Dendritic cell treated with granulocyte-macrophage colony-stimulating factor and Interleukin-4, amounts not matched to agents 40 ng/mL and 50 ng/mL, for 4 days (primary cell): ENCODE measurements around the gene EREG.
"Not testable (repeated sequence)": the region's sequence is repeated elsewhere in the genome, so short reads cannot be mapped to it uniquely, and the experiment has no call there.

Source experiments
- H3K27ac Mint-ChIP-seq: one replicate; pipeline ENCODE4 v1.8.0; 2022; ENCODE audit warnings: mild to moderate bottlenecking, mixed read lengths
- H3K27me3 Mint-ChIP-seq: one replicate; pipeline ENCODE4 v1.8.0; 2022; ENCODE audit warnings: mild to moderate bottlenecking, mixed read lengths
- H3K36me3 Mint-ChIP-seq: one replicate; pipeline ENCODE4 v1.8.0; 2022; ENCODE audit warnings: low read depth, mixed read lengths
- H3K4me1 Mint-ChIP-seq: one replicate; pipeline ENCODE4 v1.8.0; 2022; ENCODE audit warnings: low read depth, mixed read lengths
- H3K4me3 Mint-ChIP-seq: one replicate; pipeline ENCODE4 v1.8.0; 2022; ENCODE audit warnings: mild to moderate bottlenecking, moderate library complexity, mixed read lengths
- H3K9me3 Mint-ChIP-seq: one replicate; pipeline ENCODE4 v1.8.0; 2022; ENCODE audit warnings: mixed read lengths
- intact Hi-C: fragments of 100-400 bp; cut with micrococcal nuclease; formaldehyde crosslinking; loops from one replicate; pipeline ENCODE4 v1.15.0; 2022

Gene EREG

DNA sequence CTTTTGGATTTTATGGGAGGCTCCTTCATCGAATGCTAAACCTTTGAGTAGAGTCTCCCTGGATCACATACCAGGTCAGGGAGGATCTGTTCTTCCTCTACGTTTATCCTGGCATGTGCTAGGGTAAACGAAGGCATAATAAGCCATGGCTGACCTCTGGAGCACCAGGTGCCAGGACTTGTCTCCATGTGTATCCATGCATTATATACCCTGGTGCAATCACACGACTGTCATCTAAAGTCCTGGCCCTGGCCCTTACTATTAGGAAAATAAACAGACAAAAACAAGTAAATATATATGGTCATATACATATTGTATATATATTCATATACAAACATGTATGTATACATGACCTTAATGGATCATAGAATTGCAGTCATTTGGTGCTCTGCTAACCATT lies 21.2 kb downstream of the EREG start:
- Mint-ChIP-seq H3K36me3 (no peaks in the 10 kb centered on the region), H3K4me1 (no peaks in the 10 kb centered on the region), H3K27me3 (no peaks in the 10 kb centered on the region), H3K4me3 (no peak overlapping the region), H3K9me3 (no peaks in the 10 kb centered on the region), H3K27ac (no peak overlapping the region)
- intact Hi-C loops, result no loop called here

GRCh38 chr4:74387790-74388189 lies 22.8 kb downstream of the EREG start:
- Mint-ChIP-seq H3K27me3 (no peaks in the 10 kb centered on the region), H3K4me3 (no peak overlapping the region), H3K9me3 (no peaks in the 10 kb centered on the region), H3K27ac (no peak overlapping the region), H3K4me1 (no peaks in the 10 kb centered on the region), H3K36me3 (no peaks in the 10 kb centered on the region)
- intact Hi-C loops, result no loop called here

GRCh38 chr4:74389494-74389893 lies 24.5 kb downstream of the EREG start:
- intact Hi-C loops, result no loop called here
- no peak overlapping the region for H3K27ac Mint-ChIP-seq

DNA sequence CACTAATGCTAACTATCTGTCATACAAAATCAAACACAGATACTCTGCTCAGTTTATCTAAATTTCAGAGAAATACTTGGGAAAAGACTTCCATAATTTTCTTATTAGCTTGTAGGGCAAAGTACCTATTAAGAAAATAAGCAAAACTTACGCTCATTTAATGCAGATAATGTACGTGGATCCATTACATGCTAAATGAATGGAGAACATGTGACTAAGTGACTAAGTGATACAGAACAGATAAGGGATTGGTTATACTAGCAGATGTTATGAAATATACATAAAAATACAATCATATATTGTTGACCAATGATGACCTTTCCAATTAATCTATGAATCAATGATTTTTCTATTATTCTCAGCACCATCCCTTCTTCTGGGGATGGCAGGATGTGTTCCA lies 25.7 kb downstream of the EREG start:
- Mint-ChIP-seq H3K36me3 (no peaks in the 10 kb centered on the region), H3K4me1 (no peaks in the 10 kb centered on the region), H3K4me3 (no peak overlapping the region), H3K27ac (no peak overlapping the region), H3K9me3 (no peaks in the 10 kb centered on the region), H3K27me3 (no peaks in the 10 kb centered on the region)
- intact Hi-C loops, result no loop called here

More at GRCh38 chr4:74389494-74389893, 24.5 kb downstream of the EREG start:
- Mint-ChIP-seq H3K4me1 (no peaks in the 10 kb centered on the region), H3K9me3 (no peaks in the 10 kb centered on the region), H3K4me3 (no peak overlapping the region), H3K27me3 (no peaks in the 10 kb centered on the region), H3K36me3 (no peaks in the 10 kb centered on the region)

- no peak overlapping the region for H3K4me3 Mint-ChIP-seq
- H3K27me3 Mint-ChIP-seq, result no peaks in the 10 kb centered on the region
- H3K27ac Mint-ChIP-seq, result no peak overlapping the region
- H3K9me3 Mint-ChIP-seq, result no peaks in the 10 kb centered on the region
- no peaks in the 10 kb centered on the region for H3K36me3 Mint-ChIP-seq
- intact Hi-C loops, result no loop called here
- H3K4me1 Mint-ChIP-seq, result no peaks in the 10 kb centered on the region
These were observed 26.4 kb downstream of the EREG start for GRCh38 chr4:74391346-74391745.

DNA sequence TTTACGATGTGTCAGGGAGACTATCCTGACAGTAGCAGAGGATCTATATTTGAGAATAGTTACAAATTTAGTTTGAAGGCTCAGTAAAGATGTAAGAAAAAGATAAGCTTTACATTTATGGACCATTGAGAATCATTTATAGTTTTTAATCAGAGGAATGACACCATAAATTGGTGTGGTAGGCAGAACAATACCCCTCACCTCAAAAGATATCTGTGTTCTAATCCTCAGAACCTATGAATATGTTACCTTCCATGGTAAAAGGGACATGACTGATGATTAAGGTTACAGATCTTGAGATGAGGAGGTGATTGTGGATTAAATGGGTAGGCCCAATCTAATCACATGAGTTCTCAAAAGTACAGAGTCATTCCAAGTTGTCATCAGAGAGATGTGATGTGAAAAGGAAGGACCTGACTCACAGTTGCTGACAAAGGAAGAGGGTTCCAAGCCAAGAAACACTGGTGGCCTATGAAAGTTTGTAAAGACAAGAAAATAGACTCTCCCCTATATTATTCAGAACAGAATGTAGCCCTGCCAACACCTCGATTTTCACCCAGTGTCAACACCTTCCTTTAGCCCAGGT lies 27.0 kb downstream of the EREG start:
- Mint-ChIP-seq H3K36me3 (no peaks in the 10 kb centered on the region), H3K4me3 (no peak overlapping the region), H3K27me3 (no peaks in the 10 kb centered on the region), H3K4me1 (no peaks in the 10 kb centered on the region), H3K27ac (no peak overlapping the region), H3K9me3 (no peaks in the 10 kb centered on the region)
- intact Hi-C loops, result no loop called here

DNA sequence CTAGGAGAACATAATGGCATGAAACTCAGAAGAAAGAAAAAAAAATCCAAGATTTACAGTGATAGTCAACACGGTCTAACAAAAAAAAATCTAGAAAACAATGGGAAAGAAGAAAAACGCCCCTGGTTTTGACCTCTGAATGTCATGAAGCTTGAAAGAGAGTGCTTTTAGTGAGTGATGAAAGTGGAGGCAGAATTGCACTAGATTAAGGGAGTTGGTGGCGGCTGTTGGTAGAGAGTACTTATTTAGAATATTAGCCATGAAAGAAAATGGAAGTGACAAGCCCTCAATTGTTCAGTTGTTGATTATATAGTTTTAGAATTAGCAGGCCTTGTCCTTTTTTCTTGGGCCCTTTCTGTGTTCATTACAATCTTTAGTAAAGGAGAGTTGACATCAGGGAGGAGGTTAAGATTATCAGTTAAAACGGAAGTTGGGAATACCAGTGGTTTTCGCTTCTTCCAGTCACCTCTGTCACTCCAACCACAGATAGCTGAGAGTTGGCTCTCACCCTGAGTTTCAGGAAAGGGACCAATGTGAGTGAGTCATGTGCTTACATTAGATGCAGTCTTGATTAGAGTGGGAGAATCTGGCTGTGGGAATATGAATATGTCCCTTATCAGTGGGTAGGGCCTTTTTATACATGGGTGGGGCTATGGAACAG lies 29.7 kb downstream of the EREG start:
- intact Hi-C loops, result no loop called here

DNA sequence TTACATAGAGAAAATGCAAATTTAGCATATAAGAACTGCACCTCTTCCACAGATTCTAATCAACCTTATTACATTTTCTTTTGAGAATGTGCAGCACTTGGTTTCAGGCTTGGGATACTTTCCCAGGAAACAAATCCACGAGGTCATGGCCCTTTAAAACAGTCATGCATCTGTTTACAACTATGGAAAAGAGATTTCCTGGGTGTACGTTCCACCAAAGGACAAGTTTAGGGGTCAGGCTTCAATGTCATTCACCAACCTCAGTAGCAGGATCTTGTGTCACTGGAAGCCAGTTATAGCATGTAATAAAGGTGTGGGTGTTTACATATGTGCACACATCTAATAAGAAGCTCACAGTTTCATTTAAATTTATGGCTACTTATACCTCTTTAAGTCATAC lies 30.7 kb downstream of the EREG start:
- Mint-ChIP-seq H3K9me3 (no peaks in the 10 kb centered on the region), H3K4me1 (no peaks in the 10 kb centered on the region), H3K27ac (no peak overlapping the region), H3K36me3 (peaks cover 6% of the 10 kb centered on the region), H3K4me3 (no peak overlapping the region), H3K27me3 (no peaks in the 10 kb centered on the region)
- intact Hi-C loops, result no loop called here

More for the DNA sequence above, 29.7 kb downstream of the EREG start:
- Mint-ChIP-seq H3K9me3 (no peaks in the 10 kb centered on the region), H3K4me1 (no peaks in the 10 kb centered on the region), H3K4me3 (no peak overlapping the region), H3K27ac (no peak overlapping the region), H3K36me3 (peaks cover 6% of the 10 kb centered on the region), H3K27me3 (no peaks in the 10 kb centered on the region)

DNA sequence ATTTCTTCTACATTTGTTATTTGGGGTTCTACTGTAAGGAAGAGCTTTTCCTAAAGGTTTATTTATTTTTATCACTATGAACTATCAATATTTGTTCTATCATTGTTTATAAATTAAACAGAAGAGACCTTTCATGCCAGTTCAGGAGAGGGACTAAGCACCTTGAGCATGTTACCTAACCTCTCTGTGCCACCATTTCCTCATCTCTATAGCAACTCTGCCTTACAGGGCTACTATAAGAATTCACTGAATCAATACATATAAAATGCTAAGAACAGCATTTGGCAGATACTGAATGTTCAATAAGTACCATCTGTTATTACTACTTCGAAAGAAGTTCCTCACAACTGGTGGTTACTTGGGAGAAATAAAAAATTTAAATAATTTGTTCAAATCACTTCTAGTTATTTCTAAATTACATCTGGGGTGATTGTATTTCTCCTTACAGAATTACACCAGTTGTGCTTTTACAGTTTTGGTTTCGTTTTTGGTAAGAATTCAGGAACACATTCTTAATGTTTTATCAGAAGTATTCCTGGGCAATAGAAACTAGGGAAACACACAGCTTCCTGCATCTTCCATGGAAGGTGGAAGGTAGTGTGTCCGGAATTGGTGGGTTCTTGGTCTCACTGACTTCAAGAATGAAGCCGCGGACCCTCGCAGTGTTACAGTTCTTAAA lies 32.9 kb downstream of the EREG start:
- Mint-ChIP-seq H3K4me1 (no peaks in the 10 kb centered on the region), H3K9me3 (no peaks in the 10 kb centered on the region), H3K27me3 (no peaks in the 10 kb centered on the region), H3K27ac (peak overlapping the region; percentile 91), H3K4me3 (peak overlapping the region; percentile 86), H3K36me3 (peaks cover 6% of the 10 kb centered on the region)
- intact Hi-C loops, result no loop called here

DNA sequence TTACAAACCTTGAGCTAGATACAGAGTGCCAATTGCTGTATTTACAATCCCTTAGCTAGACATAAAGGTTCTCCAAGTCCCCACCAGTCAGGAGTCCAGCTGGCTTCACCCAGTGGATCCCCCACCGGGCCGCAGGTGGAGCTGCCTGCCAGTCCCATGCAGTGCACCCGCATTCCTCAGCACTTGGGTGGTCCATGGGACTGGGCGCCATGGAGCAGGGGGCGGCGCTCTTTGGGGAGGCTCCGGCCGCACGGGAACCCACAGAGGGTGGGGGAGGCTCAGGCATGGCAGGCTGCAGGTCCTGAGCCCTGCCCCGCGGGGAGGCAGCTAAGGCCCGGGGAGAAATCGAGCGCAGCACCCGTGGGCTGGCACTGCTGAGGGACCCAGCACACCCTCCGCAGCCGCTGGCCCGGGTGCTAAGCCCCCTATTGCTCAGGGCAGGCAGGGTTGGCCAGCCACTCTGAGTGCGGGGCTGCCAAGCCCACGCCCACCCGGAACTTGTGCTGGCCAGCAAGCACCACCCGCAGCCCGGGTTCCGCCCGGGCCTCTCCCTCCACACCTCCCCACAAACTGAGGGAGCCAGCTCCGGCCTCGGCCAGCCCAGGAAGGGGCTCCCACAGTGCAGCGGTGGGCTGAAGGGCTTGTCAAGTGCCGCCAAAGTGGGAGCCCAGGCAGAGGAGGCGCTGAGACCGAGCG lies 34.1 kb downstream of the EREG start:
- H3K9me3 Mint-ChIP-seq, H3K27me3 Mint-ChIP-seq, H3K36me3 Mint-ChIP-seq, intact Hi-C loops, H3K4me1 Mint-ChIP-seq: not testable (repeated sequence)
- Mint-ChIP-seq H3K4me3 (peak overlapping the region; percentile 86), H3K27ac (peak overlapping the region; percentile 91)

GRCh38 chr4:74400395-74400794 lies 35.5 kb downstream of the EREG start:
- Mint-ChIP-seq H3K36me3 (peaks cover 6% of the 10 kb centered on the region), H3K9me3 (no peaks in the 10 kb centered on the region), H3K4me3 (no peak overlapping the region), H3K27ac (no peak overlapping the region), H3K4me1 (no peaks in the 10 kb centered on the region), H3K27me3 (no peaks in the 10 kb centered on the region)
- intact Hi-C loops, result no loop called here

DNA sequence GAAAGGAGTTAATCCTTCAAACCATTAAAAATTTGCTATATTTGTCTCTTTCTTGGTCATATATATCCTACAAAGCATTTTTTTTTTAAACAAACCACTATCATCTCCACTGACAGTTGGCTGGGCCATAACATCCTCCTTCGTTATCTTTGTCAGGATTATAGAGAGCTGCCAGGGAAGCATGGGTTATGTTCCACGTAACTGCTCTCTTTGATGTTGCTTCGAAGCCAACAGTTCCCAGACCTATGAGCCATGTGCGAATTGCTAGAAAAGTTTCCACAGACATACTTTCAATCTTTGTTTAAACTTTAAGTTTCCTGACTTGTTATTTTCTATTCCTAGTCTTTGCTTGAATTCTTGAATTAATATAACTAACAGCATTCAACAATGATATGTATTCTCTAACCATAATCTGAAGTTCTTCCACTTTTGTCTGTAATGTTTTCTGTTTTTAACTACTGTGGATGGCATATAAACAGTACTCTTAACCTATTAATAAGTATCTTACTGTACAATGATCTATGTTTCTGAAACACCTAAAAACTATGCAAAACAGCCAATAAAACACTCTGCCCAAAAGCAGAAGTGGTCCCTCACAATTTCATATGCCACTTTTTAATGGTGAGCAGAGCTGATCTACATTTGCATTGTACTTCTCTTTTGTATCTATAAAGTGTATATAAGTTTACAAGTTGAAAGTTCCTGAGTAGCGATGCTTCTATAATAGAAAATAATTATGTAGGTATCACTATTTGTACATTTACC lies 37.9 kb downstream of the EREG start:
- Mint-ChIP-seq H3K9me3 (no peaks in the 10 kb centered on the region), H3K27ac (no peak overlapping the region)
- intact Hi-C loops, result no loop called here

GRCh38 chr4:74407891-74408290 lies 42.9 kb downstream of the EREG start:
- Mint-ChIP-seq H3K27me3 (no peaks in the 10 kb centered on the region), H3K27ac (no peak overlapping the region), H3K36me3 (no peaks in the 10 kb centered on the region), H3K4me1 (no peaks in the 10 kb centered on the region), H3K4me3 (no peak overlapping the region), H3K9me3 (no peaks in the 10 kb centered on the region)
- intact Hi-C loops, result no loop called here

More for the DNA sequence above, 37.9 kb downstream of the EREG start:
- no peak overlapping the region for H3K4me3 Mint-ChIP-seq
- no peaks in the 10 kb centered on the region for H3K27me3 Mint-ChIP-seq
- H3K36me3 Mint-ChIP-seq, result peaks cover 6% of the 10 kb centered on the region
- H3K4me1 Mint-ChIP-seq, result no peaks in the 10 kb centered on the region

DNA sequence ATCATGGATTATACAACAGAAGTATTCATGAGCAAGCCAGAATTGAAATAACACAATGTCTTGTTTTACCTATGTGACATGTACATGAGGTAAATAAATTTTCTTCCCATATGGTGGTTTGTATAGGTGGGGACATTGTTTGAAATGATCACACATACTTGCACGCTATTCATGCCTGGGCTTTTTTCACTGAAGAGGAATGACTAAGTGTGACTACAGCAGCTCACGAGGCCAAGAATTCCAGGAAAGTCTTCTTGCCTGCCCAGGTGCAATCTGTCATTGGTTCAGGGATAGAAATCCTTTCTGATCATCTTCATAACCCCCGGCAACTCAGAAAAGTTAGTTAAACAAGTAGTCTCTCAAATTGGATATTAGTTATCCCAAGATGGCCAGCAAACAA lies 43.7 kb downstream of the EREG start:
- H3K4me3 Mint-ChIP-seq, result no peak overlapping the region

More for the DNA sequence above, 43.7 kb downstream of the EREG start:
- no peaks in the 10 kb centered on the region for H3K36me3 Mint-ChIP-seq
- no peaks in the 10 kb centered on the region for H3K9me3 Mint-ChIP-seq
- intact Hi-C loops, result no loop called here
- H3K27me3 Mint-ChIP-seq, result no peaks in the 10 kb centered on the region
- no peaks in the 10 kb centered on the region for H3K4me1 Mint-ChIP-seq
- no peak overlapping the region for H3K27ac Mint-ChIP-seq
